IMR-90 (cell line): ENCODE measurements around the gene CTXN3. TPM values are rescaled to one million over a fixed set of nuclear protein-coding genes. Genes with fewer than 3 reads are reported as not detected.

Source experiments
- ATAC-seq: fragments of 200-7000 bp; cut with Tn5 transposase; 2 replicates; pipeline ENCODE4 v1.9.1; 2020; ENCODE audit warnings: low read depth, mild to moderate bottlenecking, moderate library complexity
- BruUV-seq: library from RNA; stranded (reverse); fragments of 400-500 nt; replicated peaks from 2 replicates; lab custom pipeline; 2021; lab: Mats Ljungman, UMichigan
- CTCF ChIA-PET: fragments of 300-600 bp; formaldehyde crosslinking; extraction: SDS; loops from one replicate; lab custom pipeline; 2021; ENCODE audit warnings: antibody characterized with exemption; lab: Yijun Ruan, JAX
- POLR2A ChIA-PET: fragments of 300-600 bp; sonication (Branson Sonifier 250); formaldehyde crosslinking; loops from one replicate; lab custom pipeline; 2022; ENCODE audit warnings: antibody characterized with exemption; ENCODE audit not compliant: unreplicated experiment; lab: Charles Lee
- DNase-seq: peaks from one replicate; pipeline ENCODE4 v3.0.0; 2013
- H2AFZ ChIP-seq: replicated peaks from 2 replicates; pipeline ENCODE3; 2013; ENCODE audit warnings: low read length, mild to moderate bottlenecking; ENCODE audit not compliant: poor library complexity
- H2AK5ac ChIP-seq: 2 replicates; pipeline ENCODE4 v1.6.1; 2013; ENCODE audit warnings: low read depth, low read length, inconsistent platforms
- H2AK9ac ChIP-seq: replicated peaks from 2 replicates; pipeline ENCODE3; 2013; ENCODE audit warnings: mild to moderate bottlenecking, low read depth, low read length, moderate library complexity; ENCODE audit not compliant: poor library complexity
- H2BK120ac ChIP-seq: 2 replicates; pipeline ENCODE4 v1.6.1; 2013; ENCODE audit warnings: low read depth, low read length, inconsistent platforms
- H2BK15ac ChIP-seq: 3 replicates; pipeline ENCODE4 v1.6.1; 2013; ENCODE audit warnings: low read depth, low read length, inconsistent platforms
- H2BK20ac ChIP-seq: 2 replicates; pipeline ENCODE4 v1.6.1; 2013; ENCODE audit warnings: low read depth, mild to moderate bottlenecking, inconsistent platforms, low read length, moderate library complexity
- H2BK5ac ChIP-seq: 2 replicates; pipeline ENCODE4 v1.6.1; 2013; ENCODE audit warnings: mild to moderate bottlenecking, low read depth, low read length, inconsistent platforms; ENCODE audit not compliant: poor library complexity, severe bottlenecking
- H3K14ac ChIP-seq: replicated peaks from 2 replicates; pipeline ENCODE4 v1.6.1; 2013; ENCODE audit warnings: low read depth, low read length, inconsistent platforms
- H3K18ac ChIP-seq: 2 replicates; pipeline ENCODE4 v1.6.1; 2013; ENCODE audit warnings: low read depth, low read length, control low read depth
- H3K23ac ChIP-seq: 2 replicates; pipeline ENCODE4 v1.6.1; 2013; ENCODE audit warnings: low read depth, low read length, inconsistent platforms
- H3K27ac ChIP-seq: 2 replicates; pipeline ENCODE4 v1.5.1; 2013; ENCODE audit warnings: mild to moderate bottlenecking, control low read depth, low read length; ENCODE audit not compliant: insufficient read depth
- H3K27me3 ChIP-seq: 2 replicates; pipeline ENCODE4 v1.6.1; 2013; ENCODE audit warnings: low read length; ENCODE audit not compliant: control insufficient read depth, insufficient read depth
- H3K36me3 ChIP-seq: 2 replicates; pipeline ENCODE4 v1.6.1; 2013; ENCODE audit warnings: low read length, mixed read lengths; ENCODE audit not compliant: control insufficient read depth, insufficient read depth
- H3K4ac ChIP-seq: 2 replicates; pipeline ENCODE4 v1.6.1; 2013; ENCODE audit warnings: low read depth, low read length, inconsistent platforms
- H3K4me1 ChIP-seq: 2 replicates; pipeline ENCODE4 v1.6.1; 2013; ENCODE audit warnings: low read length, mixed read lengths; ENCODE audit not compliant: control insufficient read depth, insufficient read depth
- H3K4me2 ChIP-seq: 2 replicates; pipeline ENCODE4 v1.6.1; 2013; ENCODE audit warnings: low read depth, mild to moderate bottlenecking, control low read depth, low read length, moderate library complexity
- H3K4me3 ChIP-seq: 2 replicates; pipeline ENCODE4 v1.5.1; 2013; ENCODE audit warnings: low read depth, mild to moderate bottlenecking, control low read depth, low read length, moderate library complexity; ENCODE audit not compliant: insufficient read depth
- H3K56ac ChIP-seq: 2 replicates; pipeline ENCODE4 v1.6.1; 2013; ENCODE audit warnings: low read length, inconsistent platforms; ENCODE audit not compliant: insufficient read depth; ENCODE audit errors: extremely low read depth
- H3K79me1 ChIP-seq, 2 experiments: 2 replicates each; pipeline ENCODE4 v1.6.1; 2013; ENCODE audit warnings: low read length in 2 of 2, inconsistent platforms in 1 of 2, low read depth in 1 of 2
- H3K9ac ChIP-seq: 2 replicates; pipeline ENCODE4 v1.6.1; 2013; ENCODE audit warnings: low read depth, low read length, control low read depth
- H3K9me1 ChIP-seq: 2 replicates; pipeline ENCODE4 v1.6.1; 2013; ENCODE audit warnings: low read length, inconsistent platforms; ENCODE audit not compliant: insufficient read depth
- H3K9me3 ChIP-seq: 2 replicates; pipeline ENCODE4 v1.6.1; 2013; ENCODE audit warnings: low read length; ENCODE audit not compliant: control insufficient read depth, insufficient read depth
- H4K20me1 ChIP-seq: 2 replicates; pipeline ENCODE4 v1.6.1; 2013; ENCODE audit warnings: low read length, inconsistent platforms; ENCODE audit not compliant: insufficient read depth
- H4K5ac ChIP-seq: 2 replicates; pipeline ENCODE4 v1.6.1; 2013; ENCODE audit warnings: mild to moderate bottlenecking, low read depth, low read length, control low read depth
- H4K8ac ChIP-seq, 2 experiments: 2 replicates each; pipeline ENCODE4 v1.6.1; 2013; ENCODE audit warnings: low read depth in 2 of 2, low read length in 2 of 2, control low read depth in 1 of 2, inconsistent platforms in 1 of 2
- H4K91ac ChIP-seq: 2 replicates; pipeline ENCODE4 v1.6.1; 2013; ENCODE audit warnings: low read depth, low read length, inconsistent platforms; ENCODE audit not compliant: insufficient read depth
- BHLHE40 ChIP-seq: fragments of 150-350 bp; IDR thresholded peaks from 2 replicates; pipeline ENCODE4 v1.6.1; 2016; ENCODE audit warnings: mild to moderate bottlenecking, low read depth, low read length
- CEBPB ChIP-seq: IDR thresholded peaks from 2 replicates; pipeline ENCODE4 v1.6.1; 2012; ENCODE audit warnings: low read depth, low read length, improper control_type of control experiment
- CHD1 ChIP-seq: IDR thresholded peaks from 2 replicates; pipeline ENCODE4 v1.6.1; 2012; ENCODE audit warnings: low read depth, low read length, improper control_type of control experiment
- ELK1 ChIP-seq: fragments of 150-350 bp; IDR thresholded peaks from 2 replicates; pipeline ENCODE4 v1.6.1; 2016; ENCODE audit warnings: low read depth, mild to moderate bottlenecking, low read length, moderate library complexity, borderline replicate concordance
- FOS ChIP-seq: fragments of 150-350 bp; IDR thresholded peaks from 2 replicates; pipeline ENCODE4 v1.6.1; 2016; ENCODE audit warnings: low read depth, low read length
- MAFK ChIP-seq: IDR thresholded peaks from 2 replicates; pipeline ENCODE4 v1.6.1; 2012; ENCODE audit warnings: low read depth, low read length, improper control_type of control experiment
- MAZ ChIP-seq: IDR thresholded peaks from 2 replicates; pipeline ENCODE4 v1.6.1; 2012; ENCODE audit warnings: low read depth, mild to moderate bottlenecking, low read length, improper control_type of control experiment, moderate library complexity, borderline replicate concordance
- MXI1 ChIP-seq: IDR thresholded peaks from 2 replicates; pipeline ENCODE4 v1.6.1; 2012; ENCODE audit warnings: low read depth, mild to moderate bottlenecking, low read length, moderate library complexity, borderline replicate concordance
- NFE2L2 ChIP-seq: fragments of 150-350 bp; IDR thresholded peaks from 2 replicates; pipeline ENCODE4 v1.6.1; 2016; ENCODE audit warnings: low read depth, mild to moderate bottlenecking, low read length
- POLR2A ChIP-seq: IDR thresholded peaks from 2 replicates; pipeline ENCODE4 v1.6.1; 2012; ENCODE audit warnings: mild to moderate bottlenecking, low read depth, low read length
- RAD21 ChIP-seq: IDR thresholded peaks from 2 replicates; pipeline ENCODE4 v1.6.1; 2012; ENCODE audit warnings: low read length, improper control_type of control experiment
- RCOR1 ChIP-seq: IDR thresholded peaks from 2 replicates; pipeline ENCODE4 v1.6.1; 2012; ENCODE audit warnings: mild to moderate bottlenecking, low read length, improper control_type of control experiment; ENCODE audit not compliant: insufficient replicate concordance
- RFX5 ChIP-seq: IDR thresholded peaks from 2 replicates; pipeline ENCODE4 v1.8.0; 2012; ENCODE audit warnings: low read depth, mild to moderate bottlenecking, low read length, moderate library complexity
- SMC3 ChIP-seq: fragments of 150-350 bp; IDR thresholded peaks from 2 replicates; pipeline ENCODE4 v1.6.1; 2016; ENCODE audit warnings: low read depth, mild to moderate bottlenecking, antibody characterized with exemption, low read length, moderate library complexity
- WGBS, 2 experiments: methylation state at CpG; one replicate each; pipeline versions ENCODE4 v1.1.5 to v1.1.7; 2013; ENCODE audit warnings: missing lambda C conversion rate in 2 of 2; ENCODE audit not compliant: insufficient read length in 1 of 2; ENCODE audit errors: extremely low coverage in 2 of 2; 5-methylcytosine and 5-hydroxymethylcytosine counted together
- dilution Hi-C: fragments of 300-500 bp; cut with HindIII; formaldehyde crosslinking; loops from one replicate; pipeline ENCODE4 v1.14.3; 2018; ENCODE audit warnings: low sequenced_read_pairs; ENCODE audit not compliant: unreplicated experiment
- in situ Hi-C: fragments of 300-500 bp; cut with MboI; formaldehyde crosslinking; loops from 3 replicates; pipeline ENCODE4 v1.14.3; 2019; ENCODE audit warnings: low sequenced_read_pairs, inconsistent platforms, mixed read lengths
- intact Hi-C: fragments of 100-400 bp; cut with micrococcal nuclease; formaldehyde crosslinking; loops from 2 replicates; pipeline ENCODE4 v1.10.0; 2022
- polyA plus RNA-seq, 3 experiments: library from polyadenylated mRNA; depleted of rRNA; stranded (reverse); fragments of >200 nt; gene quantifications; 2 replicates each; pipeline ENCODE4 v1.2.3, GENCODE V29; 2012; ENCODE audit warnings: low replicate concordance in 1 of 3
- total RNA-seq: library from RNA; depleted of rRNA; stranded (reverse); fragments of >200 nt; gene quantifications from 2 replicates; pipeline ENCODE4 v1.2.3, GENCODE V29; 2012

Gene CTXN3
- total and polyA plus RNA-seq, 2 of the 4 experiments (the other 2 are of a cell fraction), result not detected

- CTCF ChIA-PET, result interaction anchor here (0.7 kb wide), 1 partner anchor 36 kb away, joined by 3 read pairs; no protein-coding TSS in a partner anchor
Measured at GRCh38 chr5:127694518-127695171, 45.8 kb downstream of the CTXN3 start.

More at GRCh38 chr5:127694518-127695171, 45.8 kb downstream of the CTXN3 start:
- Histone ChIP-seq H2BK15ac (no peak overlapping the region), H4K20me1 (no peaks in the 10 kb centered on the region), H2AK5ac (no peak overlapping the region), H4K5ac (no peak overlapping the region), H3K9me1 (no peaks in the 10 kb centered on the region), H3K4me3 (no peak overlapping the region), H3K4ac (no peak overlapping the region), H2BK5ac (no peak overlapping the region), H3K36me3 (no peaks in the 10 kb centered on the region), H3K14ac (no peak overlapping the region), H2AK9ac (no peak overlapping the region), H2BK20ac (no peak overlapping the region), H3K18ac (no peak overlapping the region), H3K27me3 (no peaks in the 10 kb centered on the region), H3K56ac (no peak overlapping the region), H3K79me1 (no peaks in the 10 kb centered on the region), H2BK120ac (no peak overlapping the region), H3K4me2 (no peak overlapping the region), H2AFZ (no peak overlapping the region), H3K9ac (no peak overlapping the region), H3K23ac (no peak overlapping the region), H4K91ac (no peak overlapping the region), H3K4me1 (peaks cover 6% of the 10 kb centered on the region; the same call in 1 of the 2 replicates), H3K27ac (no peak overlapping the region), H3K9me3 (no peaks in the 10 kb centered on the region), H4K8ac (no peak overlapping the region)
- POLR2A ChIA-PET, result no interaction called here
- TF ChIP-seq POLR2A (no peak), MXI1 (no peak), SMC3 (no peak), BHLHE40 (no peak), NFE2L2 (no peak), RAD21 (no peak), RCOR1 (no peak), CHD1 (no peak), FOS (no peak), MAZ (no peak), MAFK (no peak), RFX5 (no peak), CEBPB (no peak), ELK1 (no peak)
- no peak for DNase-seq
- BruUV-seq, result no TSS peak
- WGBS, 2 experiments, result no CpG with 5 or more reads among the region's 1 CpG
- in situ Hi-C loops, result no loop called here
- ATAC-seq, result no peak
- intact Hi-C loops, result no loop called here
- dilution Hi-C loops, result no loop called here
